HG02798 (cell line): Measurements from ENCODE around the gene CADPS.

Experiments
- ATAC-seq: cut with Tn5 transposase; IDR thresholded peaks from one replicate; pipeline ENCODE4 v1.9.1; 2021; ENCODE audit warnings: mild to moderate bottlenecking; ENCODE audit not compliant: unreplicated experiment, poor library complexity

The CADPS gene

DNA sequence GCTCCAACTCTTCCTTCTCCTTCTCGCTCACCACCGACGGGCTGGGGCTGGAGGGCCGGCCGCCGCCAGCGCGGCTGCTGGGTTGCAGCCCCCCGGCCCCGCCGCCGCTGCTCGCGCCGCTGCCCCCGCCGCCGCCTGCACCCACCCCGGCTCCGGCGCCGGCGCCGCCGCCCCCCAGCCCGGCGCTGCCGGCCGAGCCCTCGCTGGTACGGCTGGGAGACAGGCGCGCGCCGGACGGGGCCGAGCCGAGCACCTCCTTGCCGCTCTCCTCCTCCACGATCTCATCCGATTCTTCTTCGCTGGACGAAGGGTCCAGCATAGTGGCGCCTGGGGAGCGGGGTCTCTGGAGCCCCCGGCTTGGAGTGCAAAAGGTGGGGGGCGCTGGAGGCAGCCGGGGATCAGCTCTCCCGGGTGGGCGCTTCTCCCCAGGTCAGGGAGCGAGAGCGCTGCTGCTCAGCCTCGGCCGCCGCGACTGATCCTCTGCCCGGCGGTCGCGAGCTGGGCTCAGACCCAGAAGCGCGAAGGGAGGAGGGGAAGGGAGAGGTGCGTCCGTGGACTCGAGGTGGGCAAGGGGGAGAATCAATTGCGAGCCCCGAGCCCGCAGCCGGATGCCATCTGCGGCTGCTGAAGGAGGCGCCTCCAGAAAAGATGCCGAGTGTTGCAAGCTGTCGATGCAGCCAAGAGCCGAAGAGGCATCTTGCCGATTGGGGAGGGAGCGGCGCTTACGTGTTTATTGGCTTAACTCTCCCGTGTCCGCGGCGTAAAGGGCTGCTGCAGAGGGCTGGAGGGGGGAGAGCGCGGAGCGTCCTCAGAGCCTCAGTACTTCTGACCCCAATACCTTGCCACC lies at the start of gene CADPS:
TSS of gene CADPS (minus strand) at position 706 of the 847 bp plus-strand sequence. CDS start at position 319, 387 bp downstream.
- ATAC-seq = no peak

DNA sequence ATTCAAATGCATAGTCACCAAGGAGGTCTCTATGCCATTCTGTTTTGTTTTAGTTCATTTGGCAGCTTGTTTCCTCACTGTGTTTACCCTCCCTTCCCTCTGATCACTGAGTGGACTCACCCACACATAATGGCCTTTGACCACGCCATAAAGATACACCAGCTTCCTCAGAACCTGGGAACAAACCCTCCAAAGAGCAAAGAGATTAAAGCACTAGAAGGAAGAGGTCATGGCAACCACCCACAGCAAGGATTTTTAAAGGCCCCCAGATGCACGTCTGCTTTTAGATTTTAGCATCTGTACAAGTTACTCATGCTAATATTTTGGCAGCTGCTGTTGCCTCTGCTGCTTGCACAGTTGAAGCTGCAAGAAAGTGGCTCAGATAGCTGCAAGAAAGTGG lies 47.9 kb upstream of the CADPS start:
- ATAC-seq = no peak

DNA sequence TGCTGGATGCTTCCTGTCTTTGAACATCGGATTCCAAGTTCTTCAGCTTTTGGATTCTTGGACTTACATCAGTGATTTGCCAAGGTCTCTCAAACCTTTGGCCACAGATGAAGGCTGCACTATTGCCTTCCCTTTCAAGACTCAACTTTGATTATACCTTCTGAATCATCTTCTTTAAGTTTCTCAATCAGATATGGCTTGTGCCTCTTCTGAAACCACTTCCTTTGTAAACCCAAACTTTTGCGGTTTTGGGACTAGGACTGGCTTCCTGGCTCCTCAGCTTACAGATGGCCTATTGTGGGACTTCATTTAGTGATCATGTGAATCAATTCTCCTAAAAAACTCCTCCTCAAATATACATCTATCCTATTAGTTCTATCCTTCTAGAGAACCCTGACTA lies 47.1 kb upstream of the CADPS start:
- no peak for ATAC-seq

GRCh38 chr3:62920466-62920784 lies 45.2 kb upstream of the CADPS start:
- ATAC-seq = no peak

GRCh38 chr3:62919784-62920465 lies 44.7 kb upstream of the CADPS start:
- no peak for ATAC-seq

- ATAC-seq = no peak
Observed at GRCh38 chr3:62918777-62919176, 43.6 kb upstream of the CADPS start.

DNA sequence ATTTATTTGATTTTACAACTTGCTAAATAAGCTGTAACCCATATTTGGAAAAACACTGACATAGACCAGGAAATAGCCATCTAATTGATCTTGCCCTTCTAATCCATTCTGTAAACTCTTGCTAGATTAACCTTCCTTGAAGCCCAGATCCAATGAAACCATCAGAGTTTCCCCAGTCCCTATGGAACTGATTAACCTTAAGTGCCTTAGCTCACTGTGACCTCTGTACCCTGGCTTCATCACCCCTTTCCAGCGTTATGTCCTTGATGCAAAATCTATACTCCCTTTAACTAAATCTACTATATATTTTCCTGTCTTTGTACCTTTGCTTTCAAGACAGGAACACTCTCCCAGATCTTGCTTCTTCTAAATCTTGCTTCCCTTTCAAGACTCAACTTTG lies 42.9 kb upstream of the CADPS start:
- no peak for ATAC-seq

DNA sequence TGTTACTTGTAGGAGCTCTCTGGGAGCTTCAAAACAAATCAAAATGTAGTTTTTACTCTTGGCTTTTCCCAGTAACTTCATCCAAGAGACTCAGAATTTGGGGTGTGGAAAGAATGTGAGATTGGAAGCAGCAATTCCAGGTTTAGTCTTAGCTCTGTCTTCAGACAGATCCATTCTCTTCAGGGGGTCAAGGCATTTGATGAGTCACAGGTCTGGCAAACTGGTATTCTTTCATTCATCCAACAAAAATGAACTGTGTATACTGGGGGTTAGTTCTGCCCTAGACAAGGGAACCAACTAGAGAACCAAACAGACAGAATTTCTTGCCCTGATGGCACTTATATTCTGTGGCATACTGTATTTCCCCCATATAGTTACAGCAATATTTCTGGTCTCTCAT lies 36.3 kb upstream of the CADPS start:
- no peak for ATAC-seq

DNA sequence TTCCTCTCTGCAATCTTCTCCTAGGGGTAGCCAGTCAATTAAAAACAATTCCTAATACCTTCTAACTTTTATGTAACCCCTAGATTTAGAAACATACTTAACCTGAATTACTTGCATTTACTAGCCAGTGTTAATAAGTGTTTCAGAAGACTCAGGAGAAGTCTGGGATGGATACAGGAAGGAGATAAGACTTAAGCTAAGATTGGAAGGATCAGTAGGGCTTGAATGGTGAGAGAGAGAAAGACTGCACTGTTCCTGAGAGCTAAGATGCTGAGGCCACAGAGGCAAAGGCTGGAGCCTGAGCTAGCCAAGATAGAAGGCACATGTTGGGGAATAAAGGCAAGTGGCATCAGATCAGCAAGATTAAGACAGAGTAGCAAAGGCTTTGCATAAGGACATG lies 30.1 kb upstream of the CADPS start:
- no peak for ATAC-seq

GRCh38 chr3:62898530-62899496 lies 23.6 kb upstream of the CADPS start:
- ATAC-seq = no peak

- no peak for ATAC-seq
Observed at GRCh38 chr3:62895901-62896300, 20.7 kb upstream of the CADPS start.

DNA sequence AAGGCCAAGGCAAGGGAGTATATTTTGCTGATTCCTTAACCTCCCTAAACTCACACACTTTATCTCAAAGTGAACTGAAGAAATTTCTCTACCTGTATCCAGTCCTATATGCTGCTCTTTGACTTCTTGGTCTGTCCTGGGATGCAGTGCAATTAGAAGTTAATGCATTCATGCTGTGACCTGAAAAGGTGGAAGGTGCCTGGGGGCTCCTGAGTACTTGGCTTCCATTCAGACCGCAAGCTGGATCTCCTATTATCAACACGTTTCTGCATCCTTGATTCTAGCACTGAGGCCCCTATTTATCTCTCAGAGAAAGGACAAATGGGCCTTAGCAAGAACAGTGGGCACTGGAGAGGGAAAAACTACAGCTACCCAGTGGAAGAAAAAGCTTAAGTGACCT lies 17.7 kb upstream of the CADPS start:
- no peak for ATAC-seq

GRCh38 chr3:62892045-62892444 lies 16.8 kb upstream of the CADPS start:
- ATAC-seq = no peak

- no peak for ATAC-seq
Observed at GRCh38 chr3:62888778-62889177, 13.6 kb upstream of the CADPS start.

DNA sequence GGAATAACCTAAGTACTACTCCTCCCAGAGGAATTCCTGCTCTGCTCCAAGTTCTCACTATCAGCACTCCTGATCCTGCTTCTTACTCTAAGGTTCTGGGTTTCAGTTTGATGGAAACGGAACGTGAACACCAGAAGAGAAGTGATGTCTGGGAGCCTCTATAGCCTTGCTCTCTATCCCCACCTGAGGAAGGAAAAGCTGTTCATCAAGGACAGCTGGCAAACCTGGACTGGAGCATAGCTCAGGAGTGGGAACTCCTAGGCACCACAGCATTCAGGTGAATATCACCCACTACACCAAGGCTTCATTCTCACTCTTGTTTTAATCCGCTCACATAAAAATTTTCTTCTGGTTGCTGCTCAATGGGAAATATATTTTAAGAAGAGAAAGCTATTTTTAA lies 13.0 kb upstream of the CADPS start:
- ATAC-seq = no peak

GRCh38 chr3:62885136-62885535 lies 9.9 kb upstream of the CADPS start:
- no peak for ATAC-seq

- no peak for ATAC-seq
Observed at GRCh38 chr3:62884096-62884870, 9.1 kb upstream of the CADPS start.

GRCh38 chr3:62882676-62883200 lies 7.5 kb upstream of the CADPS start:
- ATAC-seq = no peak

DNA sequence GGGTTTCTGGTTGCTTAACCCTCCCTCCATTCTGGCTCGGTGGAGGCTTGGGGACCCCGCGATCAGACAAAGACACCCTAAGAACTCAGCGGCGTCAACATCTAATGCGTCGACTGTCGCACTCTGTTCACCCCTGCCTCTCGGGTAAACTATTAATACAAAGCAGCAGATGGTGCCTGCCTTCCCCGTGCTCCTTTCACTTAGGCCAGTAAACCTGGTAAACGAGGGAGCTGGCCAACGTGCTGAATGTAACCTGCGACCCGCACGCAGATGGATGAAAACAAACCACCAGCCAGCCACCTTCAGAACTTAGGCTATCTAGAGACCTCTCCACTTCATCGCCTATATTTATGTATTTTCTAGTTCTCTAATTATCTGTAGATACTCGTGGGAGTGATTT lies 848 bp upstream of the CADPS start:
- no peak for ATAC-seq

DNA sequence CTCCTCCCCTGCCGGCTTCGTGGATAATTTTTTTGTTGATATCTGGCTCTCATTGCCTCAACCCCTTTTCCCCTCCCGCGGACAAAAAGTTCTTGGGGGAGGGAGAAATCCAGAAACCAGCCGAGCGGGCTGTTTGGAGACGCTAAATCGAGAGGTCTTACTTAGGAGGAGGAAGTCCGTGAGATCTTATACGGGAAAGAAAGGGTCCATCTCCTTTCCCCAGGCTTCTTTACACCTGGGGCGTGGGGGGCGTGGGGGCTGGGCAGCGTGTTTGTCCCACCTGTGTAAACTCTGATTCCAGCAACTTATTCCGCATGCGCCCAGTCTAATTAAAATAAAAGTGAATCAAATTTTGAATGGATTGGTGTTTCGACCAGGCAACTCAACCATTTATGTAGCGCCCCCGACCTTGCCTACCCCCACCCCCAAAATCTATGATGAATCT lies 364 bp upstream of the CADPS start:
- ATAC-seq = no peak
